ENCODE results near the gene HPS3.
"Not testable (repeated sequence)": the region's sequence is repeated elsewhere in the genome, so short reads cannot be mapped to it uniquely, and the experiment has no call there.

HPS3 gene

DNA sequence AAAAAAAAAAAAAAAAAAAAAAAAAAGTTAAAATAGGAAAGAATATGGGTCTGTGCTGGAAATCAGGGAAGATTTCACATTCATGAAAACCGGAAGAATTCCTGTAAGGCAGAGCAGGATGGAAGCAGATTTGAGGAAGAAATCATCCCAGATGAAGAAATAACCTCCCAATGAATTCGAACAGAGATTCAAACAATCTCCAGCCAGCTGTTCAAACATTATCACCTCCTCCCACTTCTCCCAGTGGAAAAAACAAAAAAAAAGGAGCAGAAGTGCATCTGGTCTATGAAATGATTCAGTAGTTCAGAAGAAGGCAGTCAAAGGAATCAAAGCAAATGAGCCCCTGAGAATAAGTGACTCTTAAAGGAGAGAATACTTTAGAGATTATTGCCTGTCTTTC lies 59.1 kb downstream of the HPS3 start:
- DNase-seq: no peak

- no peak for DNase-seq
Measured at GRCh38 chr3:149195221-149195620, 65.8 kb downstream of the HPS3 start.

DNA sequence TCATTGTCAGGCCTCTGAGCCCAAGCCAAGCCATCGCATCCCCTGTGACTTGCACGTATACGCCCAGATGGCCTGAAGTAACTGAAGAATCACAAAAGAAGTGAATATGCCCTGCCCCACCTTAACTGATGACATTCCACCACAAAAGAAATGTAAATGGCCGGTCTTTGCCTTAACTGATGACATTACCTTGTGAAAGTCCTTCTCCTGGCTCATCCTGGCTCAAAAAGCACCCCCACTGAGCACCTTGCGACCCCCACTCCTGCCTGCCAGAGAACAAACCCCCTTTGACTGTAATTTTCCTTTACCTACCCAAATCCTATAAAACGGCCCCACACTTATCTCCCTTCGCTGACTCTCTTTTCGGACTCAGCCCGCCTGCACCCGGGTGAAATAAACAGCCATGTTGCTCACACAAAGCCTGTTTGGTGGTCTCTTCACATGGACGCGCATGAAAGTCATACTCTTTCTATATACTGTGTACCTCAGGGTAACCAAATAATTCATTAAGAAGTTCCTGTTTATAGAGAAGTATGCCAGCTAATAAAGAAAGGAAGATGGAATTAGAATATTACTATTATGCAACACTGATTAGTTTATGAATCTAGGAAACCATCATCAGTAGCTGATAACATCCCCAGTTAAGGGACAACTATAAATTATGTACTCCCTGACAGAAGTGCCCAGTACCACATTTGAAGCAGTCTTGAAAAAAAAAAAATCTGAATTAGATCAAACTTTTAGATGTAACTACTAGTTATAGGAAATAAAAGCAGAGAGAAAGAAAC lies 67.6 kb downstream of the HPS3 start:
- DNase-seq: not testable (repeated sequence)

DNA sequence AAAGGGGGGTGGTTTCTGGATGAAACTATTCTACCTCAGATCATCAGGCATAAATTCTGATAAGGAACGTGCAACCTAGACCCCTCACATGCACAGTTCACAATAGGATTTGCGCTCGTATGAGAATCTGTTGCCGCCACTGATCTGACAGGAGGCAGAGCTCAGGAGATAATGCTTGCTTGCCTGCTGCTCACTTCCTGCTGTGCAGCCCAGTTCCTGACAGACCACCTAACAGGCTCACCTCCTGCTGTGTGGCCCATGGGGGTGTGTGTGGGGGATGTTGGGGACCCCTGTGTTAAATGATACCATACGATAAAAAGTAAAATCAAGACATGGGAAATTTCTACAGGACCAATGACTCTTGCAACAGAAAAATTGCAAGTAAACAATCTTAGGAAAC lies 68.2 kb downstream of the HPS3 start:
- DNase-seq: no peak

- peak; percentile 73 for DNase-seq
Measured at GRCh38 chr3:149198611-149199010, 69.2 kb downstream of the HPS3 start.

GRCh38 chr3:149199474-149199873 lies 70.0 kb downstream of the HPS3 start:
- peak; percentile 57 for DNase-seq

DNA sequence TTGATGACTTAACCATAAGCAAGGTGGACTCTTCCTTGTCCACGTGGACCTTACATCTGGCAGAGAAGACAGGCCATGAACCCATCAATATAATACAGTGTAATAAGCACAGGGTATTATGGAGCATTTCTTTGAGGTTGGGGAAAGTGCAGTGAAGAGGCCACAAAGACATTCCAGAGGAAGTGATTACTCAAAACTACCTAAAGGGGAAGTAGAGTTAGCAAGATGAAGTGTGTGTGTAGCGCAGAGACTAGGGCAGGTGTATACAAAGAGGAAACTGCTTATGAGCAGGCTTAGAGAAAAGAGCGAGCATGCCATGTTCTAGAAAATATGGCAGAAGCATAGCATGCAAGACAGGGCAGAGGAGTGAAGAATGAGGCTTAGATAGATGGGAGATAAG lies 74.3 kb downstream of the HPS3 start:
- DNase-seq: no peak

DNA sequence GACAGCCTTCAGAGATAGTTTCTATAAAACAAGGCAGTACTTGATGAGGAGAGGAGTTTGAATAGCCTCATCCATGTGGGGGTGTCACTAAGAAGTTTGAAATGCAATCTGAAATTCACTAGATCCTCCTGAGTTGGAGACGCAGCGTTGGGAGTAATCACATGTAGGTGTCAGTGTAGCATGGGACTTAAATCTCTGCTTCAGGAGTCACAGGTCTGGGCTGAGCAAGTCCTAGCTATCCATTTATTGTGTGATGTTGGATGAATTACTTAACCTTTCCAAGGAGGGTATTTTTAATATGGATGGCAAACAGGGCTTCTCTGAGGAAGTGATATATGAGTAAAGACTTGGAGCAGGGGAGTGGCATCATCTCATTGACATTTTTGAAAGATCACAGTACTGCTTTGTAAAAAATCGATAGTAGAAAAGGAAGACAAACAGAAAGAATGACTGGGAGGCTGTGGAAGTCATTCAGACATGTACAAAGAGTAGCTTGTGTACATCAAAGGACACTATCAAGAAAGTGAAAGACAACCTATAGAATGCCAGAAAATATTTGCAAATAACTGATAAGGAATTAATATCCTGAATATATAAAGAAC lies 75.1 kb downstream of the HPS3 start:
- DNase-seq: no peak

- DNase-seq: no peak
Measured at GRCh38 chr3:149207475-149207874, 78.0 kb downstream of the HPS3 start.

DNA sequence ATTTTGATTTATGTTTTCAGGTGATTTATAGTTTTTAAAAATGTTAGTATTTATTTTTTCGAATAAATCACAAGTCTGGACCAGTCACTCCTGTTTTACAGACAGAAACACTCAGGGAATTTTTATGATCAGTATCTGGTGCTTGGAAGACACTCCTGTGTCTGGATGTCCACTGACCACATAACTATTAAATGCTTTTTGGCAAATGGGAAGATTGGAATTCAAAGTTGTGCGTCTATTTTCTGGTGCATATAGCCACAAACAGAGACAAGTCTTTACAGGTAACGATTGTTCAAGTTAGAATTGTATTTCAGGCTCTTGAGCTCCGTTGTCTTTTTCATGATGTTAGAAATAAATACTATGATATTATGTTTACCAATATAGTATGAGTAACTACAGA lies 80.0 kb downstream of the HPS3 start:
- DNase-seq: no peak

GRCh38 chr3:149212386-149212785 lies 82.9 kb downstream of the HPS3 start:
- DNase-seq: no peak

DNA sequence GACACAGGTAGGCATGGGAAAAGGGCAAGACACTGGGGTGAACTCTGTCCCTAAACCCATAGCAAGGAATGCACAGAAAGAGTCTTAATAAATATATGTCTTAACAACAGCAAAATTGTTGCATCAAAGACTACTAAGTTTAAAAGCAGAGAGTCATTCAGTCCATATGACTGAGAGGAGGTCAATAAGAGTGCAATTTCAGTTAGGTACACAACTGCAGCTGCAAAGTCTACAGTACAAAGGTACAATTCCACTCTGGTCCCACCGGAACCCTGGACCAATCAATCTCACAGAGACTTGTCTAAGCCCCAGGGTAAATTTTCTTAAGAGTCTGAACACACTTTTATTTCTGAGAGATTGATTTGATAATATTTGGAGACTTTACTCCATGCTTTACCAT lies 85.3 kb downstream of the HPS3 start:
- DNase-seq: no peak

DNA sequence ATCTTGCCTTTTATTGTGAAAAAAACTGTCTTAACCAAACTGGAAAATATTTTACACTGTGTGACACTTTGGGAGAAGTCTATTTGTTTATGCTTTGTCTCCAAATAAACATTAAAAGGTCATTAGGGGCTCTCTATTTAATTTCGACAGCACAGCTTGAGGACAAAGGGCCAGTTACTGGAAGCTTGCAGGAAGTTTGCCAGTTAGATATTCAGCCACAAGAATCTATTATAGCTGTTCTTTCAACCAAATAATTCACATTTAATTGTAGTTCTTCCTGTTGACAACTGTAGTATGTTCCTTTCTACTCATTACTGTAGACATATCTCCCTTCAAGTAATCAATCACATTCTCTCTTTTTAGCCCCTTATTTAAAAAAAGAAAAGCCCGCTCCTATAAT lies 86.1 kb downstream of the HPS3 start:
- no peak for DNase-seq

- no peak for DNase-seq
Measured at GRCh38 chr3:149216193-149216869, 86.9 kb downstream of the HPS3 start.

GRCh38 chr3:149217347-149217746 lies 87.9 kb downstream of the HPS3 start:
- no peak for DNase-seq

- not testable (repeated sequence) for DNase-seq
Measured at GRCh38 chr3:149219380-149220121, 90.1 kb downstream of the HPS3 start.

DNA sequence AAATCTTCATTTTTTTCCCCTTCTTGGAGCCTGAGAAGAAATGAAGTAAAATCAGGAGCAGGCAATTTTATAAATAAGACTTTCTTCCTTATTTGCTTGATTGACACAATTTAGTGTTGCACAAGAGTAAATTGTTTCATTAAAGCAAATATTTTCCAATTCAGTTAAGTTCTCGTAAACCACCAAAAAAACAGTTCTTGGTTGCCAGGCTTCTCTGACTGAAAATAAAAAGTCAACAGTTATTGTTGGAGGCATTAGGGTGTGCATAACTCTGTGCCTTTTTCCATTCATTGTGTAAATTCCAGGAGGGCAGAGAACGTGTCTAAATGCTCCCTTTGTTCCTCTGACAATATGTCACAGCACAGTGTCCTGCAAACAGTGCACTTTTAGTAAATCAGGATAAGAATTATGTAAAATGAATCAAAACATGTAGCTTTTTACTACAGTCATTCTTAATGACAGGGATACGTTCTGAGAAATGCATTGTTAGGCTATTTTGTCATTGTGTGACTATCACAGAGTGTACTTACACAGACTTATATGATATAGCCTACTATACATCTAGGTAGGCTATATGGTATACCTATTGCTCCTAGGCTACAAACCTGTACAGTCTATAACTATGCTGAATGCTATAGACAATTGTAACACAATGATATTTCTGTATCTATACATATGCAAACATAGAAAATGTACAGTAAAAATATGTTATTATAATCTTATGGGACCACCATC lies 92.5 kb downstream of the HPS3 start, which contains the start of gene CP:
Gene CP, minus strand, starts transcription at position 47 of the 735 bp plus-strand sequence. Its CDS starts 37 bp downstream, at position 10.
- no peak for DNase-seq

Measured in fibroblast of upper back skin (primary cell).